Measurements from ENCODE around the gene NDUFA11.

NDUFA11 gene

GRCh38 chr19:5905114-5905778, 1.7 kb upstream of the NDUFA11 start:
- H3K4me3 ChIP-seq (ENCODE audit: low read depth, low read length): peak overlapping the region; percentile 60
- peak overlapping the region; percentile 70 for H3K27ac ChIP-seq
- DNase-seq: no peak
- no peaks in the 10 kb centered on the region for H3K27me3 ChIP-seq (ENCODE audit: insufficient read depth, low read depth, severe bottlenecking)
- TF ChIP-seq CTCF (IDR thresholded peaks at IDR 0.05; ENCODE audit: low read depth, low read length): no peak
- H3K36me3 ChIP-seq: peaks cover 19% of the 10 kb centered on the region
- H3K9me3 ChIP-seq (ENCODE audit: severe bottlenecking): no peaks in the 10 kb centered on the region

GRCh38 chr19:5904352-5905113, 943 bp upstream of the NDUFA11 start, which contains the start of gene VMAC:
TSS of gene VMAC (plus strand) at chr19:5904872. CDS start at chr19:5904891, 19 bp downstream.
- TF ChIP-seq CTCF (IDR thresholded peaks at IDR 0.05; ENCODE audit: low read depth, low read length): no peak
- Histone ChIP-seq H3K9me3 (ENCODE audit: severe bottlenecking) (no peaks in the 10 kb centered on the region), H3K27me3 (ENCODE audit: insufficient read depth, low read depth, severe bottlenecking) (no peaks in the 10 kb centered on the region), H3K36me3 (peaks cover 26% of the 10 kb centered on the region), H3K27ac (peak within 1 kb of the TSS; percentile 92), H3K4me3 (ENCODE audit: low read depth, low read length) (peak within 1 kb of the TSS; percentile 100)
- peak; percentile 100 for DNase-seq

- no peak for DNase-seq
- peak overlapping the region; percentile 100 for H3K4me3 ChIP-seq (ENCODE audit: low read depth, low read length)
- peaks cover 26% of the 10 kb centered on the region for H3K36me3 ChIP-seq
- TF ChIP-seq CTCF (IDR thresholded peaks at IDR 0.05; ENCODE audit: low read depth, low read length): no peak
- H3K27ac ChIP-seq: peak overlapping the region; percentile 92
- no peaks in the 10 kb centered on the region for H3K27me3 ChIP-seq (ENCODE audit: insufficient read depth, low read depth, severe bottlenecking)
- H3K9me3 ChIP-seq (ENCODE audit: severe bottlenecking): no peaks in the 10 kb centered on the region
Observed at GRCh38 chr19:5903056-5903623, 450 bp downstream of the NDUFA11 start.

GRCh38 chr19:5900976-5901375, 2.6 kb downstream of the NDUFA11 start:
- no peaks in the 10 kb centered on the region for H3K9me3 ChIP-seq (ENCODE audit: severe bottlenecking)
- peaks cover 29% of the 10 kb centered on the region for H3K36me3 ChIP-seq
- H3K27ac ChIP-seq: no peak overlapping the region
- H3K27me3 ChIP-seq (ENCODE audit: insufficient read depth, low read depth, severe bottlenecking): no peaks in the 10 kb centered on the region
- no peak for DNase-seq
- no peak overlapping the region for H3K4me3 ChIP-seq (ENCODE audit: low read depth, low read length)
- no peak for TF ChIP-seq CTCF (IDR thresholded peaks at IDR 0.05; ENCODE audit: low read depth, low read length)

- no peak for TF ChIP-seq CTCF (IDR thresholded peaks at IDR 0.05; ENCODE audit: low read depth, low read length)
- no peak for DNase-seq
- H3K9me3 ChIP-seq (ENCODE audit: severe bottlenecking): no peaks in the 10 kb centered on the region
- no peak overlapping the region for H3K27ac ChIP-seq
- H3K4me3 ChIP-seq (ENCODE audit: low read depth, low read length): no peak overlapping the region
- H3K36me3 ChIP-seq: peaks cover 40% of the 10 kb centered on the region
- no peaks in the 10 kb centered on the region for H3K27me3 ChIP-seq (ENCODE audit: insufficient read depth, low read depth, severe bottlenecking)
Observed at GRCh38 chr19:5899728-5900526, 3.7 kb downstream of the NDUFA11 start.
